ENCODE measurements around the gene RFX1. TPM values are rescaled to one million over a fixed set of nuclear protein-coding genes. Genes with fewer than 3 reads are reported as not detected.
"Not testable (repeated sequence)": the region's sequence is repeated elsewhere in the genome, so short reads cannot be mapped to it uniquely, and the experiment has no call there.

Gene RFX1
- total RNA-seq, 1 experiment from 2014 or later = 6.4 TPM

DNA sequence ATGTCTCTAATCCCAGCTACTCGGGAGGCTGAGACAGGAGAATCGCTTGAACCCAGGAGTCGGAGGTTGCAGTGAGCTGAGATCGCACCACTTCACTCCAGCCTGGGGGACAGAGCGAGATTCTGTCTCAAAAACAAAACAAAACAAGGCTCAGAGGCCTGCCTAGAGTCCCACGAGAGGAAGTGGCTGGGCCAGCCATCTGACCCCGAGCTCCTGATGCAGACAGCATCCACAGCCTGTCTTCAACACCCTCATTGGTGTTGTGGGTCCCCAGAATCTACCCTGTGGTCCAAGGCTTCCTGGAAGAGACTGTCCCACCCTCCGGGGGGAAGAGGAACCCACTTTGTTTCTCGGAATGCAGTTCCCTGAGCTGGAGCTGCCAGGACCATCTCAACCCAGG is 24.7 kb downstream of the RFX1 start:
- H3K4me3 ChIP-seq (ENCODE audit: insufficient read depth, low read depth, low read length) = no peak overlapping the region
- H3K36me3 ChIP-seq (replicated peaks; ENCODE audit: control insufficient read depth, insufficient read depth, low read length) = no peaks in the 10 kb centered on the region; the same call in 1 of the 2 replicates
- peak; percentile 26 for DNase-seq
- H3K27me3 ChIP-seq (ENCODE audit: control insufficient read depth, insufficient read depth, low read length) = no peaks in the 10 kb centered on the region

DNA sequence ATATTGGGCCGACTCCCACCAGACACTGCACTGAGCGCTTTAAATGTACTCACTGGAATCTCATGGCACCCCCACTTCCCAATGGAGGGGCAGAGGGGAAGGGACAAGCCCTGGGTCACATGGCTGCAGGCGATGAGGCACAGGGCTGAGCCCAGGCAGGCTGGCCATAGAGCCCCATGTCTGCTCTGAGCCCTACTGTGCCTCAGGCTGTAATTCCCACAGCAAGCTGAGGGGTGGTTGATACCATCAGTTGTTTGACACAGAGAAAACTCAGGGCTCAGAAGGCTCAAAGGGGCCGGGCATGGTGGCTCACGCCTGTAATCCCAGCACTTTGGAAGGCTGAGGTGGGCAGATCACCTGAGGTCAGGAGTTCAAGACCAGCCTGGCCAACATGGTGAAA is 25.1 kb downstream of the RFX1 start:
- H3K27me3 ChIP-seq (ENCODE audit: control insufficient read depth, insufficient read depth, low read length) = no peaks in the 10 kb centered on the region
- peak; percentile 48 for DNase-seq
- H3K4me3 ChIP-seq (ENCODE audit: insufficient read depth, low read depth, low read length) = no peak overlapping the region
- peaks cover under 1% of the 10 kb centered on the region for H3K36me3 ChIP-seq (replicated peaks; ENCODE audit: control insufficient read depth, insufficient read depth, low read length)

DNA sequence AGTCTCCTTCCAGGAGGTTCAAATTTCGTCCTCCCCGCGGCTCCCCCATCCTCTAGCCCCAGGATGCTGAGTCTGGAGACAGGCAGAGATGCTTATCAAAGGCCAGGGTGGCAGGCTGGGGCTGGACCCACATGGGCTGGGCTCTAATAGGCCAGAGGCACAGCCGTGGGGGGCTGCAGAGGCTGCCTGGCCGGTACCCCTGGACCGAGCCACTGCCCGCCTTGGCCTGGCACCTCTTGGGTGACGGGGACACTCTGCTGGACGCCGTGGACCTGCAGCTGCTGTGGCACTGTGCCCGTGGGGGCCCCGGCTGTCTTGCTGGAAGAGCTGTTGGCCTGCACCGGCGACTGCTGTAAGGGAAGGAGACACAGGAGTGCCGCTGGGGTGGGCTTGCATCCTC is 25.8 kb downstream of the RFX1 start:
- H3K4me3 ChIP-seq (ENCODE audit: insufficient read depth, low read depth, low read length) = no peak overlapping the region
- H3K27me3 ChIP-seq (ENCODE audit: control insufficient read depth, insufficient read depth, low read length) = no peaks in the 10 kb centered on the region
- DNase-seq = peak; percentile 47
- peaks cover 1% of the 10 kb centered on the region for H3K36me3 ChIP-seq (replicated peaks; ENCODE audit: control insufficient read depth, insufficient read depth, low read length)

DNA sequence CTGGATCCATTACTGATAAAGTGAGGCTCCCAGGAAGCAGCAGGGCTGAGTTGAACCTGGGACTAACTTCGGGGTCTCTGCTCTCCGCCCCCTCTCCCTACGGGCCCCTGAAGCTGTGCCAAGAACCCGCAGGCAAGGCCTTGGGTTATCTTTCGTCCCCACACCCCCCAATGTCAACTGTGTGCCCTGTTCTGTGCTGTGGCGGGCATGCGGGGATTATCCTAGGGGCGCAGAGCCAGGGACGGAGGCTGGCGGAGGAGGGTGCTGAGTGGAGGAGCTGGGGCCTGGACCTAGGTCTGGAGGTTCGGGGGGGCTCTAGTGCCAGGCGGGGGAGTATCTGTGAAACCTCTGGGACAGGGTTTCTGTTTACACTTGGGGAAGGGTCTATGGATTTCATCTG is 26.4 kb downstream of the RFX1 start:
- Histone ChIP-seq H3K27me3 (ENCODE audit: control insufficient read depth, insufficient read depth, low read length) (no peaks in the 10 kb centered on the region), H3K36me3 (replicated peaks; ENCODE audit: control insufficient read depth, insufficient read depth, low read length) (peaks cover 1% of the 10 kb centered on the region), H3K4me3 (ENCODE audit: insufficient read depth, low read depth, low read length) (0 out of 2 replicates have a peak overlapping the region, but pooled peaks have one; percentile 57)
- no peak for DNase-seq

DNA sequence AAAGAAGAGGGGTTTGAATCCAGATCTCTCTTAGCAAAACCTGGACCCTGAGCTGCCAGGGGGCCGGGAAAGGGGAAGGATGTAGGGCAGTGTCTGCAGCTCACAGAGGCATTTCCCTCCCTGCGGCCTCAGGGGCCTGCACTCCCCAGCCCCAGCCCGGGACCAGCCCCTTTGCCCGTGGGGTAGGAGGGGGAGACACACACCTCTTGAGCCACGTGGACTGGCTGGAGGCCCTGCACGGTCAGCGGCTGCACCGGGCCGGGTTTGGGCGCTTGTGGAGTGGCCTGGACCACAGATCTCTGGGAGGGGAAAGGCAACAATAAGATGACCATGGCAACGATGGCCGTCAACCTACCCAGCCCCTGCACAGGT is 26.9 kb downstream of the RFX1 start:
- peak; percentile 83 for DNase-seq
- no peaks in the 10 kb centered on the region for H3K27me3 ChIP-seq (ENCODE audit: control insufficient read depth, insufficient read depth, low read length)
- H3K36me3 ChIP-seq (replicated peaks; ENCODE audit: control insufficient read depth, insufficient read depth, low read length) = peaks cover 1% of the 10 kb centered on the region
- H3K4me3 ChIP-seq (ENCODE audit: insufficient read depth, low read depth, low read length) = peak overlapping the region; percentile 57

DNA sequence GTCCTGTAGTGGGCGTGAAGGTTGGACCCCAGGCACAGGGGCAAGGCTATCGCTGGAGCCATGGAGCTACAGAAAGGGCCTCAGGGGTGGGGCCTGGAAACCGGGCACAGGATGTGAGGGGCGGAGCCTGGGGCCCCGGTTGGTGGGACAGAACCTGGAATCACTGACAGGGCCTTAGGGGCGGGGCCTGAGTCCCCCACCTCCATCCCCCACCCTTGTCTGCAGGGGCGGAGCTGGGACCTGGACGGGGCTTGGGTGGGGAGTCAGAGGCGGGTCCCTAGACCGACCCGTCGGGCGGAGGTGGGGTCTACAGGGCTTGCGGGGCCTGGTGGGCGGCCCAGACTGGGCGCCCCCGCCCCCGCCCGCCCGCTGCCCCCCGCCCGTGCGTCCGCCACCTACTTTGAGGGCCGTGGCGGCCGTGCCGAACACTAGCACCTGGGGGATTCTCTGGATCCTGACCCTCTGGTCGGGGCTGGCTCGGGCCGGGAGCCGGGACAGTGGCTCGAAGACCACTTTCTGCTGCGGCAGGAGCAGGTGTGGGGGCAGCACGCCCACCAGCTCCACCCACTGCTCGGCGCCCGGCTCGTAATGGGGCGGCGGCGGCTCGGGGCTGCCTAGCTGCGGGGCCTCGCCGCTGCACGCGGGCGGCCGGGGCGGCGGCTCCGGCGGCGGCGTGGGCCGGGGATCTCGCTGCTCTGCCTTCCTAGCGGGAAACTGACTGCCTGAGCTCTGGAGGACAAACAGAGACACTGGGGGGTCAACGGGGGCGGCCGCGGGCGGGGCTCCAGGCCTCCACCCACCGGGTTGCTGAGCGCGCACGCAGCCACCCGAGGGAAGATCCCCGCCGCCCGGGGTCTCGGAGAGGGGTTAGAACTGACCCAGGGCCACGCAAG is 27.5 kb downstream of the RFX1 start:
- peak; percentile 100 for DNase-seq
- Histone ChIP-seq H3K4me3 (ENCODE audit: insufficient read depth, low read depth, low read length) (peak overlapping the region; percentile 57), H3K36me3 (replicated peaks; ENCODE audit: control insufficient read depth, insufficient read depth, low read length) (peaks cover 1% of the 10 kb centered on the region), H3K27me3 (ENCODE audit: control insufficient read depth, insufficient read depth, low read length) (no peaks in the 10 kb centered on the region)

DNA sequence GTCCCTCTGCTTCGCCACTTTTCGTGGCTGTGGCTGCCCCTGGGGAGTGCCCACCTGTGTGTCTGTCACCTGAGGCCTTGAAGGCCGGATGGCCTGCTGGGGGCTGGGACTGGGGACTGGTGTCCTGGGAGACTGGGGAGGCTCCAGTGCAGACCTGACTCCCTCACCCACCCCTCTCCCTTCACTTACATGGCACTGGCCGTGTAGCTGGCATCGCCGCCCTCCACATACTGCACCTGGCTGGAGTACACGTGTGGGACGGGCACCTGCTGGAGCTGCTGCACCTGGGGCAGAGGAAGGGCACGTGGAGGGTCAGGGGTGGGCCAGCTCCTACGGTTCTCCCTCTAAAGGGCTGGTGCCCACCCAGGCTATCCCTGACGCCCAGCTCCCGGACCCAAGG is 28.3 kb downstream of the RFX1 start:
- H3K4me3 ChIP-seq (ENCODE audit: insufficient read depth, low read depth, low read length) = no peak overlapping the region
- H3K27me3 ChIP-seq (ENCODE audit: control insufficient read depth, insufficient read depth, low read length) = no peaks in the 10 kb centered on the region
- H3K36me3 ChIP-seq (replicated peaks; ENCODE audit: control insufficient read depth, insufficient read depth, low read length) = peaks cover 1% of the 10 kb centered on the region
- DNase-seq = no peak

DNA sequence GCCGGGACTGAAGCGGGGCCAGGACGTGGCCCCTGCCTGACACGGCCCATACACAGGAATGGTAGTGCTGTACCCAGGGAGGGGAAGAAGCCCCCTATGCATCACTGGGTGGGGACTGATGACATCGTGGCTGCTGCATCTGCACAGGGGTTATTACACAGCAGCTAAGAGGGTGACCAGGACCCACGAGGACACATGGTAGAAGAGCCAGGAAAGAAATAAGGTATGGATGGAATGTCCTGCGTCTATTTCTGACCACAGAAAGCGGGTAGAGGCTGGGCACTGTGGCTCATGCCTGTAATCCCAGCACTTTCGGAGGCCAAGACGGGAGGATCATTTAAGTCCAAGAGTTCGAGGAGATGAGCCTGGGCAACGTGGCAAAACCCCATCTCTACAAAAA is 29.7 kb downstream of the RFX1 start:
- DNase-seq = no peak
- no peak overlapping the region for H3K4me3 ChIP-seq (ENCODE audit: insufficient read depth, low read depth, low read length)
- H3K36me3 ChIP-seq (replicated peaks; ENCODE audit: control insufficient read depth, insufficient read depth, low read length) = peaks cover 1% of the 10 kb centered on the region
- H3K27me3 ChIP-seq (ENCODE audit: control insufficient read depth, insufficient read depth, low read length) = no peaks in the 10 kb centered on the region

DNA sequence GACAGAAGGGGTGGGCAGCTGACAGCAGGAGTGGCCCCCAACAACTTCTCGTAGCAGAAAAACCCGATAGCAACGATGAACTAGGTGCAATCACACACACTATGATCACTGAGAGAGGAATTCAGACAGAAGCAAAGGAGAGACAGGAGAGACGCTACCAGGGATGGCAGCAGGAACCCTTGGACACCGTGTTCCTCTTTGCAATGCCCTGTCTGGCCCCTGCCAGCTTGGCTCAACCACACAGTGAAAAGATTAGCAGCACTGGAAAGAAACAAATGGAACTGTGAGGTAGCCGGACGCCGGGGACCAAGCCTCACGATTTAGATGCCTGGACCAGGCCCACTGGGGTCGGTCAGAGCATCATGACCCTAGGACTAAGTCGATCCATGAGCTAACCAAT is 30.2 kb downstream of the RFX1 start:
- no peaks in the 10 kb centered on the region for H3K27me3 ChIP-seq (ENCODE audit: control insufficient read depth, insufficient read depth, low read length)
- no peak for DNase-seq
- H3K36me3 ChIP-seq (replicated peaks; ENCODE audit: control insufficient read depth, insufficient read depth, low read length) = peaks cover 1% of the 10 kb centered on the region
- H3K4me3 ChIP-seq (ENCODE audit: insufficient read depth, low read depth, low read length) = no peak overlapping the region

DNA sequence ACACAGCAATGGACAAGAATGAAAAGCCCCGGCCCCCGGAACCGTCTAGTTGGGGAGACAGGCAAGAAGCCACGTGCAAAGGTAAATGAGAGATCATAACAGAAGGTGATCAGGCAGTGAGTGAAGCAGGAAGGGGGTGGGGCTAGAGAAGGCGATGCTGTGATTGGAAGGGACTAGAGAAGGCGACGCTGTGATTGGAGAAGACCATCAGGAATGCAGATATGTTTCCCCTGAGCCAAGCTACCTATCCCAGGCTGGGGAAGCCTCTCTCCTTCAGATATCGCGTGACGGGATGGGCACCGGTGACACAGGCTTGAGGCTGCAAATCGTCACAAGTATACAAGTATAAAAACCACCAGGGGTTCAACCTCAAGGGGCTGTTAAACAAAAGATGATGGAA is 32.0 kb downstream of the RFX1 start:
- Histone ChIP-seq H3K36me3 (replicated peaks; ENCODE audit: control insufficient read depth, insufficient read depth, low read length) (peaks cover 1% of the 10 kb centered on the region), H3K4me3 (ENCODE audit: insufficient read depth, low read depth, low read length) (no peak overlapping the region), H3K27me3 (ENCODE audit: control insufficient read depth, insufficient read depth, low read length) (no peaks in the 10 kb centered on the region)
- DNase-seq = peak; percentile 97

DNA sequence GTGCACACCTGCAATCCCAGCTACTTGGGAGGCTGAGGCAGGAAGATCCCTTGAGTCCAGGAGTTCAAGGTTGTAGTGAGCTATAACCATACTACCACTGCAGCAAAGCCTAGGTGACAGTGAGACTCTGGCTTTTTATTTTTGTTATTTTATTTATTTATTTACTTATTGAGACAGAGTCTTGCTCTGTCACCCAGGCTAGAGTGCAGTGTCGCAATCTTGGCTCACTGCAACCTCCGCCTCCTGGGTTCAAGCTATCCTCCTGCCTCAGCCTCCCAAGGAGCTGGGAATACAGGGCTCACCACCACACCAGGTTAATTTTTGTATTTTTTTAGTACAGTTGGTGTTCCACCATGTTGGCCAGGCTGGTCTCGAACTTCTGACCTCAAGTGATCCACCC is 32.6 kb downstream of the RFX1 start:
- not testable (repeated sequence) for DNase-seq; H3K36me3 ChIP-seq (replicated peaks; ENCODE audit: control insufficient read depth, insufficient read depth, low read length); H3K4me3 ChIP-seq (ENCODE audit: insufficient read depth, low read depth, low read length); H3K27me3 ChIP-seq (ENCODE audit: control insufficient read depth, insufficient read depth, low read length)

DNA sequence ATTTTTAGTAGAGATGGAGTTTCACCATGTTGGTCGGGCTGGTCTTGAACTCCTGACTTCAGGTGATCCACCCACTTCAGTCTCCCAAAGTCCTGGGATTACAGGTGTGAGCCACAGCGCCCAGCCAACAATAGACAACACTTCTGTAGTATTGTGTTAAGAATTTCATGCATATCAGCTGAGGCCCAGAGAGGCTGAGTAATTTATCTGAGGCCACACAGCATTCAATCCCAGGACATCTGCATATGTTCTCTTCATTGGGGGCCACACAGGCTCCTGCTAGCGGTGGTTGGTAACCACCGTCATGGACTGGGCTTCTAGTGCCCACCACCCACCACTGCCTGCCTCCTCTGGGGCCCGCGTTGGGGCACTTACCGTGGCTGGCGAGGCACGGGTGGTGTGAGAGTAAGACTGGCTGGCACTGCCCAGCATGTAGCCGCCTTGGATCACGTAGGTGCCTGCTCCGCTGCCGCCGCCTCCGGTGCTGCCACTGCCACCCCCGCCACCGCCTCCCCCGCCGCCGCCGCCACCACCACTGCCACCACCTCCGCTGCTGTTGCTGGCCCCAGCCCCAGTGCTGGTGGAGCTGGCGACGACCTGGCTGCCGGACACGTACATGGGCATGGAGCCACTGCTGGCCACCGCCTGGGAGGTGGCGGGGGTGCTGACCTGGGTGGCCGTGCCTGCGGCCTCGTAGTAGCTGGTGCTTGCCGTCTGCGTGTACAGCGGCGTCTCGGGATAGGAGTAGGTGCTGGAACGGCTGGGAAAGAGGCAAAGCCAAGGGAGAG is 33.6 kb downstream of the RFX1 start:
- peaks cover 1% of the 10 kb centered on the region for H3K36me3 ChIP-seq (replicated peaks; ENCODE audit: control insufficient read depth, insufficient read depth, low read length)
- H3K4me3 ChIP-seq (ENCODE audit: insufficient read depth, low read depth, low read length) = no peak overlapping the region
- peak; percentile 2 for DNase-seq
- H3K27me3 ChIP-seq (ENCODE audit: control insufficient read depth, insufficient read depth, low read length) = no peaks in the 10 kb centered on the region

DNA sequence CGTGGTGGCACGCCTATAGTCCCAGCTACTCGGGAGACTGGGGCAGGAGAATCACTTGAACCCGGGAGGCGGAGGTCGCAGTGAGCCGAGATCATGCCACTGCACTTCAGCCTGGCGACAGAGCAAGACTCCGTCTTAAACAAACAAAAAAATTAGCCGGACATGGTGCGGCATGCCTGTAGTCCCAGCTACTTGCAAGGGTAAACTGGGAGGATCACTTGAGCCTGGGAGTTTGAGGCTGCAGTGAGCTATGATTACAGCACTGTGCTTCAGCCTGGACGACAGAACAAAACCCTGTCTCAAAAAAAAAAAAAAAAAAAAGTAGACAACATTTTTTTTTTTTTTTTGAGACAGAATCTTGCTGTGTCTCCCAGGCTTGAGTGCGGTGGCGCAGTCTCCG is 34.3 kb downstream of the RFX1 start:
- not testable (repeated sequence) for H3K36me3 ChIP-seq (replicated peaks; ENCODE audit: control insufficient read depth, insufficient read depth, low read length); H3K27me3 ChIP-seq (ENCODE audit: control insufficient read depth, insufficient read depth, low read length); H3K4me3 ChIP-seq (ENCODE audit: insufficient read depth, low read depth, low read length); DNase-seq

DNA sequence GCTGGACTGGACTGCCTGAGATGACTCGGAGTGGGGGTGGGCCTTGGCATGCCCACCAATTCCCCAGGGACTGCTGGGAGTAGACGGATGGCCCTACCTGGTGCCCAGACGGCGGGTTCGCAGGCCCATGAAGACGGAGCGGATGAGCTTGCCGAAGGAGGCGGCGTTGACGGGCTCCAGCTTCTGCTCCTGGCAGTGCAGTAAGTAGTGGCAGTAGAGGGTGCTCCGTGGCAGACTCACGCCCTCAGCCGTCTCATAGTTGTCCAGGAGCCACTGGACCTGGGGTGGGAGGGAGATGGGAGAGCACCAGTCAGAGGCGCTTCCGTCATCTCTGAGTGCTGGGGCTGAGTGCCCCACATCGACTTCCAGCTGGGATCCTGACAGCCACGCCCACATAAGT is 36.2 kb downstream of the RFX1 start:
- DNase-seq = no peak
- no peaks in the 10 kb centered on the region for H3K27me3 ChIP-seq (ENCODE audit: control insufficient read depth, insufficient read depth, low read length)
- H3K4me3 ChIP-seq (ENCODE audit: insufficient read depth, low read depth, low read length) = no peak overlapping the region
- peaks cover 1% of the 10 kb centered on the region for H3K36me3 ChIP-seq (replicated peaks; ENCODE audit: control insufficient read depth, insufficient read depth, low read length)

DNA sequence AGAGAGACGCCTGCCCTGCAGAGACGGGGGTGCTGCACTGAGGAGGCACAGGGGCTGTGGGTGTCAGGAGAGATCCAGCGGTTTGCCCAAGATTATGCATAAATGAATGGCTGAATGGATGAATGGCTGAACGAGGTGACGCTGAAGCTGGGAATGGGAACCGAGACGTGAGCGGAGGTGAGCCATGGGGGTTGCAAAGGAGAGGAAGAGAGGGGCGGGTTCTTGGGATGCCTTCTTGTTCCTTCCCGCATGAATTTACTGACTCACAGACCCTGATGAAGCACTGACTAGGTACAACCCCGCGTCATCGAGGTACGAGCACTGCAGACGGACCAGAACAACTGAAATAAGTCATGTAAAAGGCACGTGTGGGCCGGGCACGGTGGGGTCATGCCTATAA is 37.1 kb downstream of the RFX1 start:
- no peak overlapping the region for H3K4me3 ChIP-seq (ENCODE audit: insufficient read depth, low read depth, low read length)
- no peaks in the 10 kb centered on the region for H3K27me3 ChIP-seq (ENCODE audit: control insufficient read depth, insufficient read depth, low read length)
- H3K36me3 ChIP-seq (replicated peaks; ENCODE audit: control insufficient read depth, insufficient read depth, low read length) = peaks cover 1% of the 10 kb centered on the region
- DNase-seq = no peak

All from H7 (cell line).